ENCODE data around the gene HBD. TPM values are rescaled to one million over a fixed set of nuclear protein-coding genes. Genes with fewer than 3 reads are reported as not detected.

The HBD gene
- total RNA-seq, 2 donors from 2014 or later: not detected

DNA sequence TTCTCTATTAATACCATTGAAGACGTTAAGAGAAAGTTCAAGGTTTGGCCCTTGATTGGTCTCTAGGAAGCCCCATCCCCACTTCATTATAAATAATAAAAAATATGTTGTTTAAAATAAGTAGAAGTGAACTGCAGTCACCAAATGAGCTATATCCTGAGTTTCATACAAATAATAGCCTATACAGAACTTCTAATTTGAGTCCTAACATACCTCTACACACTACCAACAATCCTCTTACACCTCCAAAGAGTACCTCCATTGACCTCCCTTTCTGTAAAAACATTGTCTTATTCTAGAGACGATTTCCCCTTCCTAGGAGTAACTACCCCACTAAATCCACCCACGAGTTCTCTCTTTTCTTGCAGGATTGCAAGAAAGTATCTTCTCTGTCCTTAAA, 7.2 kb upstream of the HBD start:
- no peak for DNase-seq

DNA sequence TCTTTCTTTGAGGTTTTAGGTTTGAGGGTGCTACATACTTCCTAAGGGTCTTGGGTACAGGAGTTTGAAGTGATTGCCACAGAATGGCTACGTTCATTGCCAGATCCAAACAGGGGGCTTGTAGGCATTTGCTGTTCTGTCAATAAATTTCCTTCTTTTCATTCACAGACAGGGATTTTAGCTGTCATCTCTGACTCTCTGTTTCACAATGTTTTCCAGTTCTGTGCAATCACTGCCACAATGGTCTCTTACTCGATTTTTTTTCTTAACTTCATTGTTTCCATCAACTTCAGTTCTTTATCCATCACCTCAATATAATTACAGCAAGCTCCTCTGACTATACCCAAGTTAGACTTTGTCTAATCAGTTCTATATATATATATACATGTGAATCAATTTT, 6.2 kb upstream of the HBD start:
- intact Hi-C loops (cut with DNase I): no loop called here
- H3K4me3 ChIP-seq: no peak overlapping the region
- H3K9me3 ChIP-seq: no peaks in the 10 kb centered on the region
- H3K4me1 ChIP-seq: no peaks in the 10 kb centered on the region
- H3K36me3 ChIP-seq: no peaks in the 10 kb centered on the region
- H3K27ac ChIP-seq: no peak overlapping the region
- TF ChIP-seq, protein P1, sequence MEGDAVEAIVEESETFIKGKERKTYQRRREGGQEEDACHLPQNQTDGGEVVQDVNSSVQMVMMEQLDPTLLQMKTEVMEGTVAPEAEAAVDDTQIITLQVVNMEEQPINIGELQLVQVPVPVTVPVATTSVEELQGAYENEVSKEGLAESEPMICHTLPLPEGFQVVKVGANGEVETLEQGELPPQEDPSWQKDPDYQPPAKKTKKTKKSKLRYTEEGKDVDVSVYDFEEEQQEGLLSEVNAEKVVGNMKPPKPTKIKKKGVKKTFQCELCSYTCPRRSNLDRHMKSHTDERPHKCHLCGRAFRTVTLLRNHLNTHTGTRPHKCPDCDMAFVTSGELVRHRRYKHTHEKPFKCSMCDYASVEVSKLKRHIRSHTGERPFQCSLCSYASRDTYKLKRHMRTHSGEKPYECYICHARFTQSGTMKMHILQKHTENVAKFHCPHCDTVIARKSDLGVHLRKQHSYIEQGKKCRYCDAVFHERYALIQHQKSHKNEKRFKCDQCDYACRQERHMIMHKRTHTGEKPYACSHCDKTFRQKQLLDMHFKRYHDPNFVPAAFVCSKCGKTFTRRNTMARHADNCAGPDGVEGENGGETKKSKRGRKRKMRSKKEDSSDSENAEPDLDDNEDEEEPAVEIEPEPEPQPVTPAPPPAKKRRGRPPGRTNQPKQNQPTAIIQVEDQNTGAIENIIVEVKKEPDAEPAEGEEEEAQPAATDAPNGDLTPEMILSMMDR (IDR thresholded peaks at IDR 0.05): no peak
- DNase-seq: no peak
- no peaks in the 10 kb centered on the region for H3K27me3 ChIP-seq
- H3K9ac ChIP-seq (ENCODE audit: low read depth in 2 of 2, low read length in 2 of 2): no peak overlapping the region

More for the DNA sequence above, 7.2 kb upstream of the HBD start:
- H3K9me3 ChIP-seq: no peaks in the 10 kb centered on the region
- H3K4me1 ChIP-seq: no peaks in the 10 kb centered on the region
- intact Hi-C loops (cut with DNase I): no loop called here
- TF ChIP-seq, protein P1 (IDR thresholded peaks at IDR 0.05): no peak
- H3K27ac ChIP-seq: no peak overlapping the region
- no peak overlapping the region for H3K9ac ChIP-seq (ENCODE audit: low read depth in 2 of 2, low read length in 2 of 2)
- no peaks in the 10 kb centered on the region for H3K27me3 ChIP-seq
- H3K36me3 ChIP-seq: no peaks in the 10 kb centered on the region
- H3K4me3 ChIP-seq: no peak overlapping the region

DNA sequence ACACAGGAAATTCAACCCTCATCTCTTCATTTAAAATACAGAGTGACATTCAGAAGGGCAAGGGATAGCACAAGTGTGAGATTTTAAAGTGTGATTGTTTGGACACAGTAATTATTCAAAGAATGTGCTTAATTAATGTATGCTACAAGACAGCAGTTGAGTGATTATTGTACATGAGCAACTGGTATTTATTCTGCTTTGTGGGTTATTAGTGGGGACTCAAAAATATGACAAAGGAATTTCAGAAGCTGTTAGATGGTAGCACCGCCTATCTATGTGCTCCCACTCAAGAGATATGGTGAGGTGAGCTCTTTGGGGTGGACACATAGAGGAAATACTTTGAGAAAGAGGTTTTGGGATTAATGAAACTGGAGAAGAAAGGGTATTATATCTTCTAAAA, 5.8 kb upstream of the HBD start:
- Histone ChIP-seq H3K27me3 (no peaks in the 10 kb centered on the region), H3K4me3 (no peak overlapping the region), H3K9me3 (no peaks in the 10 kb centered on the region), H3K27ac (no peak overlapping the region), H3K4me1 (no peaks in the 10 kb centered on the region), H3K36me3 (no peaks in the 10 kb centered on the region), H3K9ac (ENCODE audit: low read depth in 2 of 2, low read length in 2 of 2) (no peak overlapping the region)
- intact Hi-C loops (cut with DNase I): no loop called here
- TF ChIP-seq, protein P1 (IDR thresholded peaks at IDR 0.05): no peak
- DNase-seq: no peak

DNA sequence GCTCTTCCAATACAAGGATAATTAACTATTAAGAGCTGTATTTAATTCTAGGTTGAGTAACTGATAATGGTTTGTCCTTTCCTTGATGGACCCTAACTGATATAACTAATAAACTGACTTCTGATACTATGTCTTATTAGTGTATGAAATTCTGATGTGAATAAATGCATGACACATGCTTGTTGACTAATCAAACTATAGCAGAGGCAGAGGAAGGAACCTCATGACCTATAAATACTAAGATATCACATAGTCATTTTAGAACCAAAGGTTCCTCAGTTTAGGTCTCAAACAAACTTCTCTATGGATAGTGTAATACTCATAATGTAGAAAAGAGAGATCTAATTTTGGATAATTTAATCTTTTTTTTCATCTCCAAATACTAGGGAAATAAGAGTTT, 4.8 kb upstream of the HBD start:
- TF ChIP-seq, protein P1 (IDR thresholded peaks at IDR 0.05): no peak
- Histone ChIP-seq H3K4me3 (no peak overlapping the region), H3K4me1 (no peaks in the 10 kb centered on the region), H3K9ac (ENCODE audit: low read depth in 2 of 2, low read length in 2 of 2) (no peak overlapping the region), H3K9me3 (no peaks in the 10 kb centered on the region), H3K27me3 (no peaks in the 10 kb centered on the region), H3K36me3 (no peaks in the 10 kb centered on the region), H3K27ac (no peak overlapping the region)
- DNase-seq: no peak
- intact Hi-C loops (cut with DNase I): no loop called here

DNA sequence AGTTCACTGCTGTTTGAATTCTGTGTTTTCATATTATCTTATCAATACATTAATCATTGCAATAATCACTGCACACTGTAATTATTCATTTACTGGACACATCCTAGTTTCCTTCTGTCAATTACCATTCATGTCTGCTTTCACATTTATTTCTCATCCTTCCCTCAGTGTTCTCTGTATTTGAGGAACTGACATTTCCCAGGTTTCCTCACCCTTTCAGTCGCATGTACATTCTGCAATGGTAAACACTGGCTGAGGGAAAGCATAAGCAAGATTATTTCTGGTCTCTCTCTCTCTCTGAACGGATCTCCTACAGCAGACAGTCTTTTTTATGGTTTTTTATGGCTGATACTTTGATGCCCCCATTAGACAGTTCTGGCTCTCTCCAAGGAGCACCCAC, 4.2 kb upstream of the HBD start:
- Histone ChIP-seq H3K9ac (ENCODE audit: low read depth in 2 of 2, low read length in 2 of 2) (no peak overlapping the region), H3K27ac (no peak overlapping the region), H3K27me3 (no peaks in the 10 kb centered on the region), H3K36me3 (no peaks in the 10 kb centered on the region), H3K4me1 (no peaks in the 10 kb centered on the region), H3K9me3 (no peaks in the 10 kb centered on the region), H3K4me3 (no peak overlapping the region)
- no peak for DNase-seq
- TF ChIP-seq, protein P1 (IDR thresholded peaks at IDR 0.05): no peak
- intact Hi-C loops (cut with DNase I): no loop called here

DNA sequence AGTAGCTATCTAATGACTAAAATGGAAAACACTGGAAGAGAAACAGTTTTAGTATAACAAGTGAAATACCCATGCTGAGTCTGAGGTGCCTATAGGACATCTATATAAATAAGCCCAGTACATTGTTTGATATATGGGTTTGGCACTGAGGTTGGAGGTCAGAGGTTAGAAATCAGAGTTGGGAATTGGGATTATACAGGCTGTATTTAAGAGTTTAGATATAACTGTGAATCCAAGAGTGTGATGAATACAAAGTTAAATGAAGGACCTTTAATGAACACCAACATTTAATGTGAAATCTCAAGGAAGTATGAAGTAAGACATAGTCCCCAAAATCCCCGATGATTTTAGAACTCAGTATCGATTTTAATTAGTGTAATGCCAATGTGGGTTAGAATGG, 3.1 kb upstream of the HBD start:
- no peaks in the 10 kb centered on the region for H3K27me3 ChIP-seq

More for the DNA sequence above, 3.1 kb upstream of the HBD start:
- Histone ChIP-seq H3K4me1 (no peaks in the 10 kb centered on the region), H3K9me3 (no peaks in the 10 kb centered on the region), H3K4me3 (no peak overlapping the region), H3K9ac (ENCODE audit: low read depth in 2 of 2, low read length in 2 of 2) (no peak overlapping the region), H3K36me3 (no peaks in the 10 kb centered on the region), H3K27ac (no peak overlapping the region)
- DNase-seq: no peak
- TF ChIP-seq, protein P1 (IDR thresholded peaks at IDR 0.05): no peak
- intact Hi-C loops (cut with DNase I): no loop called here
